HEK293T (cell line): ENCODE measurements around the gene CASKIN1.

Source experiments
- CTCF ChIA-PET: fragments of 350-600 bp; formaldehyde crosslinking; extraction: SDS; loops from one replicate; lab custom pipeline; 2021; ENCODE audit warnings: antibody characterized with exemption, inconsistent platforms; lab: Yijun Ruan, JAX
- POLR2A ChIA-PET: fragments of 350-600 bp; formaldehyde crosslinking; extraction: SDS; loops from one replicate; lab custom pipeline; 2020; ENCODE audit warnings: antibody characterized with exemption, inconsistent platforms; lab: Yijun Ruan, JAX
- DNase-seq: peaks from one replicate; pipeline ENCODE4 v3.0.0; 2012; ENCODE audit warnings: mixed read lengths; ENCODE audit errors: extremely low spot score
- ARNT ChIP-seq: fragments of 450-650 bp; IDR thresholded peaks from 2 replicates; pipeline ENCODE4 v1.6.1; 2017; ENCODE audit warnings: mild to moderate bottlenecking
- BHLHE40 ChIP-seq: fragments of 450-650 bp; IDR thresholded peaks from 2 replicates; pipeline ENCODE4 v1.6.1; 2016; ENCODE audit warnings: mild to moderate bottlenecking, moderate library complexity, borderline replicate concordance
- CTBP1 ChIP-seq: fragments of 450-650 bp; IDR thresholded peaks from 2 replicates; pipeline ENCODE4 v1.6.1; 2016; ENCODE audit warnings: borderline replicate concordance
- ELF4 ChIP-seq: fragments of 450-650 bp; IDR thresholded peaks from 2 replicates; pipeline ENCODE4 v1.6.1; 2017; ENCODE audit warnings: antibody characterized with exemption
- FOXA1 ChIP-seq: fragments of 450-650 bp; IDR thresholded peaks from 2 replicates; pipeline ENCODE4 v1.6.1; 2016; ENCODE audit warnings: mild to moderate bottlenecking
- FOXK2 ChIP-seq: fragments of 450-650 bp; IDR thresholded peaks from 2 replicates; pipeline ENCODE4 v1.6.1; 2016; ENCODE audit warnings: mild to moderate bottlenecking
- FOXM1 ChIP-seq: fragments of 450-650 bp; IDR thresholded peaks from 2 replicates; pipeline ENCODE4 v1.6.1; 2017; ENCODE audit warnings: mild to moderate bottlenecking, borderline replicate concordance
- HDGF ChIP-seq: fragments of 450-650 bp; IDR thresholded peaks from 2 replicates; pipeline ENCODE4 v1.6.1; 2017; ENCODE audit warnings: antibody characterized with exemption, borderline replicate concordance
- L3MBTL2 ChIP-seq: fragments of 450-650 bp; conservative IDR thresholded peaks from 2 replicates; pipeline ENCODE4 v1.6.1; 2016; ENCODE audit warnings: mild to moderate bottlenecking
- LEF1 ChIP-seq: fragments of 450-650 bp; IDR thresholded peaks from 2 replicates; pipeline ENCODE4 v1.6.1; 2017; ENCODE audit warnings: mild to moderate bottlenecking, borderline replicate concordance
- NFRKB ChIP-seq: fragments of 450-650 bp; IDR thresholded peaks from 2 replicates; pipeline ENCODE4 v1.6.1; 2016; ENCODE audit warnings: mild to moderate bottlenecking, moderate library complexity
- SP1 ChIP-seq: fragments of 450-650 bp; IDR thresholded peaks from 2 replicates; pipeline ENCODE4 v1.6.1; 2017
- SUZ12 ChIP-seq: fragments of 450-650 bp; IDR thresholded peaks from 2 replicates; pipeline ENCODE4 v1.6.1; 2016; ENCODE audit warnings: mild to moderate bottlenecking
- TARDBP ChIP-seq: fragments of 450-650 bp; IDR thresholded peaks from 2 replicates; pipeline ENCODE4 v1.6.1; 2016
- ZNF384 ChIP-seq: fragments of 450-650 bp; IDR thresholded peaks from 2 replicates; pipeline ENCODE4 v1.6.1; 2016
- TF ChIP-seq, protein P1 (sequence below): fragments of 450-650 bp; IDR thresholded peaks from 2 replicates; pipeline ENCODE4 v1.6.1; 2016

The CASKIN1 gene

DNA sequence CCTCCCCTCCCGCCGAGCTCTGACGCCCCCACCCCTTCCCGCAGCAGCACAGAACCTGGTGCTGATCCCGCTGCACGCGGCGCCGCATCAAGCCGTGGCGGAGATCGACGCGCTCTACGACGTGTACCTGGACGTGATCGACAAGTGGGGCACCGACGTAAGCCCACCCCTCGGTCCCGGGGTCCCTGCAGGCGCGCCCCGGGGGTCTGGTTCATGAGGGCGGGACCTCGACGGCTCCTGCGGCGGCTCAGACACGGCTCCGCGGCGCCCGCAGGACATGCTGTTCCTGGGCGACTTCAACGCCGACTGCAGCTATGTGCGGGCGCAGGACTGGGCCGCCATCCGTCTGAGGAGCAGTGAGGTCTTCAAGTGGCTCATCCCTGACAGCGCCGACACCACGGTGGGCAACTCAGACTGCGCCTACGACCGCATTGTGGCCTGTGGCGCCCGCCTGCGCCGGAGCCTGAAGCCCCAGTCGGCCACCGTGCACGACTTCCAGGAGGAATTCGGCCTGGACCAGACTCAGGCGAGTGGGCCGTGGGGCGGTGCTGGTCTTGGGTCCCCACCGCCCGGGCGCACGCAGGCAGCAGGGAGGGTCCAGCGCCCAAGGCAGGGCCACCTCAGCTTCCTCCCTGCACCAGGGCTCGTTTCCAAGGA lies 41.2 kb upstream of the CASKIN1 start:
- DNase-seq = no peak
- ChIA-PET CTCF (no interaction called here), POLR2A (interaction anchor here (1.4 to 1.5 kb wide), 2 partner anchors 14 to 23 kb away, joined by 4 to 8 read pairs; partner anchors contain the start of genes ECI1 and PGP)
- TF ChIP-seq SUZ12 (no peak), FOXM1 (no peak), ELF4 (no peak), ARNT (no peak), HDGF (no peak), SP1 (no peak), L3MBTL2 (no peak), FOXK2 (no peak), BHLHE40 (no peak), CTBP1 (no peak), NFRKB (no peak)
- TF ChIP-seq, protein P1, sequence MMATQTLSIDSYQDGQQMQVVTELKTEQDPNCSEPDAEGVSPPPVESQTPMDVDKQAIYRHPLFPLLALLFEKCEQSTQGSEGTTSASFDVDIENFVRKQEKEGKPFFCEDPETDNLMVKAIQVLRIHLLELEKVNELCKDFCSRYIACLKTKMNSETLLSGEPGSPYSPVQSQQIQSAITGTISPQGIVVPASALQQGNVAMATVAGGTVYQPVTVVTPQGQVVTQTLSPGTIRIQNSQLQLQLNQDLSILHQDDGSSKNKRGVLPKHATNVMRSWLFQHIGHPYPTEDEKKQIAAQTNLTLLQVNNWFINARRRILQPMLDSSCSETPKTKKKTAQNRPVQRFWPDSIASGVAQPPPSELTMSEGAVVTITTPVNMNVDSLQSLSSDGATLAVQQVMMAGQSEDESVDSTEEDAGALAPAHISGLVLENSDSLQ = no peak

DNA sequence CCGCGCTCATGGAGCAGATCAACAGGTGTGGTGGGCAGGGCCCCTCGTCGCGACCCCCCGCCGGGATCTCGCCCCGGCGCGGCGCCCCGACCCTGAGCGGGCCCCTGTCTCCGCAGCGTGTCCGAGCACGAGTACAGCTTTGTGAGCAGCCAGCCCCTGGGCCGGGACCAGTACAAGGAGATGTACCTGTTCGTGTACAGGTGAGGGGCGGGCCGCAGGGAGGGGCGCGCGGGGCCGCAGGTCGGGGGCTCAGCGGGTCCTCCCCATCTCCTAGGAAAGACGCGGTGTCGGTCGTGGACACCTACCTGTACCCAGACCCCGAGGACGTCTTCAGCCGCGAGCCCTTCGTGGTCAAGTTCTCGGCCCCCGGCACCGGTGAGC lies 40.7 kb upstream of the CASKIN1 start:
- ChIA-PET CTCF (no interaction called here), POLR2A (interaction anchor here (1.4 kb wide), 2 partner anchors 13 to 15 kb away, joined by 4 read pairs; partner anchors contain the start of gene ECI1)
- no peak for TF ChIP-seq FOXM1
- TF ChIP-seq LEF1 = no peak
- TF ChIP-seq CTBP1 = no peak
- no peak for TF ChIP-seq SUZ12
- TF ChIP-seq FOXK2 = no peak
- no peak for TF ChIP-seq HDGF
- no peak for TF ChIP-seq SP1
- no peak for TF ChIP-seq ARNT
- no peak for TF ChIP-seq L3MBTL2
- no peak for TF ChIP-seq TARDBP
- no peak for DNase-seq

DNA sequence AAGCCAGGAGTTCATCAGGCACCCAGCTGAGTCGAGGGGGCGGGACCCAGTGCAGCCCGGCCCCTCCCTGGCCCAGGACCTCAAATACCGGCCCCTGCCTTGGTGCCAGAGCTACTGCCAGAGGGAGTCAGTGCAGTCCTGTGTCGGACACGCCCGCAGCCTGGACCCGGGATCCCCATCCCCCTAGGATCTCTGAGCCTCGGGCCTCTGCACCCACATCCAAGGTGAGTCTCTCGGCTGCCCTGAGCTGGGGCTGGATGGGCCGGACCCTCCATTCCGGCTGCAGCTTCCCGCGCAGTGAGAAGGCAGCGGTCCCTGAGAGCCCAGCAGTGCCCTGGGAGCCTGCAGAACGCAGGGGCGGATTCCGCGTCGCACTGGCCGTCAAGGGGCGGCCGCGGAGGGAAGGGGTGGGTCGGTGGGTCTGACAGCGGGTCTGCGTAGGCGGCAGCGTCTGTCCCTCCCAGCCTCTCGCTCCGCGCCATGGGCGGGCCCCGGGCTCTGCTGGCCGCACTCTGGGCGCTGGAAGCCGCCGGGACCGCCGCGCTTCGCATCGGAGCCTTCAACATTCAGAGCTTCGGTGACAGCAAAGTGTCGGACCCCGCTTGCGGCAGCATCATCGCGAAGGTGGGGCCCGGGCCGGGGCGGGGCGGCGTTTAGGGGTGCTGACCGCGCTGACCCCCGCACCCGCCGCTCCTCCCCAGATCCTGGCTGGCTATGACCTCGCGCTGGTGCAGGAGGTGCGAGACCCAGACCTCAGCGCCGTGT lies 40.1 kb upstream of the CASKIN1 start, which contains the start of gene DNASE1L2:
DNASE1L2 (plus strand) TSS at position 108 of the 765 bp plus-strand sequence; CDS start at position 481, 373 bp downstream.
- CTCF ChIA-PET = no interaction called here
- no peak for TF ChIP-seq FOXK2
- TF ChIP-seq SP1 = no peak
- no peak for TF ChIP-seq L3MBTL2
- TF ChIP-seq CTBP1 = no peak
- no peak for TF ChIP-seq BHLHE40
- TF ChIP-seq HDGF = no peak
- no peak for TF ChIP-seq ARNT
- TF ChIP-seq LEF1 = no peak
- TF ChIP-seq SUZ12 = no peak
- TF ChIP-seq NFRKB = no peak
- no peak for TF ChIP-seq ZNF384
- TF ChIP-seq, protein P1 = no peak
- TF ChIP-seq FOXM1 = no peak
- POLR2A ChIA-PET = interaction anchor here (0.6 to 1.4 kb wide), 4 partner anchors 13 to 81 kb away, joined by 3 to 4 read pairs (median 4); partner anchors contain the start of genes ECI1 and TRAF7
- DNase-seq = no peak

DNA sequence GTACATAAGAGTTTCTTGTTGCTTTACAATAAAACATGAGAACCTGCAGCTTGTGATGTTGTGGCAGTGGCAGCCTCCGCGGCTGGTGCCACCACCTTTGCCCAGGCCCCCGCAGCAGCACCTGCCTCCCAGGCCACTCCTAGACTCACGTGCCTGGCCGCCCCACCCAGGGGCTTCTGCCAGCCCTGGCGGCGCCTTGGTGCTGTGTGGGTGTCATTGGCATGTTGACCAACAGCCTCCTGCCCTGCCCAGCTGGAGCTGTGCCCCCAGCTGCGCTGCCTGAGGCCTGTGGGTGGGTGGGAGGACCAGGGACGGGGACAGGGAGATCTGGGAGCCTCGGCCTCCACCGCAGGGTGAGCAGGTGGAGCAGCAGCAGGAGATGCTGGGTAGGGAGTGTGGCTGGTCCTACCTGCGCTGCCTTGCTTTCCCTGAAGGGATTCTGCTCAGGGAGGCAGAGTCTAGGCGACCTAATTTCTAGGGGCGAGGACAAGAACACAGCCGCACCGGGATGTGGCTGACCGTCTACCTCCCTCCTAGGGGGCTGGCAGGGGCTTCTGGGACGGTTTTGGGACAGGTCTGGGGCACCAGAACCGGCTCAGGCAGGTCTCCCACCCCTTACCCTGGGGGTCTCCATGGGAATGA lies 39.4 kb upstream of the CASKIN1 start:
- CTCF ChIA-PET = no interaction called here
- DNase-seq = no peak
- no peak for TF ChIP-seq SUZ12
- no peak for TF ChIP-seq SP1
- no peak for TF ChIP-seq ZNF384
- TF ChIP-seq FOXM1 = no peak
- TF ChIP-seq, protein P1 = no peak
- no peak for TF ChIP-seq ELF4
- no peak for TF ChIP-seq ARNT
- no peak for TF ChIP-seq BHLHE40
- TF ChIP-seq HDGF = no peak
- TF ChIP-seq FOXA1 = no peak
- TF ChIP-seq FOXK2 = no peak
- no peak for TF ChIP-seq LEF1
- no peak for TF ChIP-seq TARDBP
- TF ChIP-seq NFRKB = no peak
- TF ChIP-seq L3MBTL2 = no peak
- TF ChIP-seq CTBP1 = no peak
- POLR2A ChIA-PET = interaction anchor here (0.6 to 1.4 kb wide), 3 partner anchors 12 to 81 kb away, joined by 3 to 4 read pairs (median 3); partner anchors contain the start of gene TRAF7

DNA sequence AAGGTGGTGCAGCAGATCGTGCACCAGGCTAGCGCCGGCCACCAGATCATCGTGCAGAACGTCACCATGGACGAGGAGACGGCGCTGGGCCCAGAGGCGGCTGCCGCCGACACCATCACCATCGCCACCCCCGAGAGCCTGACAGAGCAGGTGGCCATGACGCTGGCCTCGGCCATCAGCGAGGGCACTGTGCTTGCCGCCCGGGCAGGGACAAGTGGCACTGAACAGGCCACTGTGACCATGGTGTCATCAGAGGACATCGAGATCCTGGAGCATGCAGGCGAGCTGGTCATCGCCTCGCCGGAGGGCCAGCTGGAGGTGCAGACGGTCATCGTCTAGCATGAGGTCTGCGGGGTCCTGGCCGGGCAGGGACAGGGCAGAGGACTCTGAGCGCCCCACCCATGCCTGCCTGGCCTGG lies 38.8 kb upstream of the CASKIN1 start:
- TF ChIP-seq BHLHE40 (no peak), TARDBP (no peak), FOXM1 (no peak), CTBP1 (no peak), ZNF384 (no peak), HDGF (no peak), L3MBTL2 (no peak), LEF1 (no peak), NFRKB (no peak), SP1 (no peak), FOXA1 (no peak), ELF4 (no peak), ARNT (no peak), FOXK2 (no peak), SUZ12 (no peak)
- TF ChIP-seq, protein P1 = no peak
- ChIA-PET CTCF (no interaction called here), POLR2A (no interaction called here)
- DNase-seq = no peak
